SK-N-SH (cell line): Measurements from ENCODE around the gene MYH6. TPM values are rescaled to one million over a fixed set of nuclear protein-coding genes. Genes with fewer than 3 reads are reported as not detected.

Source experiments
- CTCF ChIA-PET: fragments of 300-600, 350-600 bp; formaldehyde crosslinking; extraction: SDS; loops from one replicate; lab custom pipeline; 2021; lab: Yijun Ruan, JAX
- POLR2A ChIA-PET: fragments of 350-600 bp; sonication (Branson Sonifier 250); formaldehyde crosslinking; extraction: SDS; loops from one replicate; lab custom pipeline; 2020; ENCODE audit warnings: antibody characterized with exemption, inconsistent platforms; lab: Yijun Ruan, JAX
- DNase-seq: peaks from one replicate; pipeline ENCODE4 v3.0.0; 2012
- H2AFZ ChIP-seq: fragments of 200-600 bp; sonication (generic); 2 replicates; pipeline ENCODE4 v1.8.1; 2016; ENCODE audit warnings: antibody characterized with exemption, mild to moderate bottlenecking, low read depth
- H3F3A ChIP-seq: fragments of 200-600 bp; sonication (generic); replicated peaks from 2 replicates; pipeline ENCODE3; 2016; ENCODE audit warnings: antibody characterized with exemption, mild to moderate bottlenecking; ENCODE audit not compliant: insufficient read depth
- H3K27ac ChIP-seq, 2 experiments: fragments of 200-500 bp in 1 of 2; fragments of 200-600 bp in 1 of 2; sonication (Bioruptor generic) in 1 of 2; sonication (generic), shearing (Covaris generic) in 1 of 2; 2 replicates each; pipeline versions ENCODE4 v1.5.1 to v1.6.1; 2014 to 2016; ENCODE audit warnings: low read depth in 2 of 2, inconsistent platforms in 1 of 2, low read length in 1 of 2, mild to moderate bottlenecking in 1 of 2, mixed read lengths in 1 of 2
- H3K27me3 ChIP-seq: fragments of 200-600 bp; sonication (generic), shearing (Covaris generic); 2 replicates; pipeline ENCODE4 v1.6.1; 2016; ENCODE audit warnings: mixed run types; ENCODE audit not compliant: insufficient read depth
- H3K36me3 ChIP-seq, 2 experiments: fragments of 200-500 bp in 1 of 2; fragments of 200-600 bp in 1 of 2; sonication (Bioruptor generic) in 1 of 2; sonication (generic) in 1 of 2; replicated peaks in 1 of 2; 2 replicates each; pipeline versions ENCODE3 to v1.5.1; 2014 to 2016; ENCODE audit warnings: low read length in 1 of 2, mild to moderate bottlenecking in 1 of 2; ENCODE audit not compliant: insufficient read depth in 2 of 2, control insufficient read depth in 1 of 2
- H3K4me1 ChIP-seq, 2 experiments: fragments of 200-500 bp in 1 of 2; fragments of 200-600 bp in 1 of 2; sonication (Bioruptor generic) in 1 of 2; sonication (generic), shearing (Covaris generic) in 1 of 2; 2 replicates each; pipeline versions ENCODE4 v1.5.1 to v1.6.1; 2014 to 2016; ENCODE audit warnings: low read depth in 1 of 2, low read length in 1 of 2, mixed run types in 1 of 2; ENCODE audit not compliant: insufficient read depth in 2 of 2, control insufficient read depth in 1 of 2
- H3K4me2 ChIP-seq: fragments of 200-600 bp; sonication (generic), shearing (Covaris generic); 2 replicates; pipeline ENCODE4 v1.6.1; 2017; ENCODE audit warnings: mixed run types
- H3K4me3 ChIP-seq, 2 experiments: fragments of 200-500 bp in 1 of 2; fragments of 200-600 bp in 1 of 2; sonication (Bioruptor generic) in 1 of 2; sonication (generic), shearing (Covaris generic) in 1 of 2; 2 replicates each; pipeline versions ENCODE4 v1.5.1 to v1.8.1; 2014 to 2016; ENCODE audit warnings: low read depth in 2 of 2, inconsistent platforms in 1 of 2, low read length in 1 of 2, mild to moderate bottlenecking in 1 of 2, mixed read lengths in 1 of 2, moderate library complexity in 1 of 2
- H3K79me2 ChIP-seq: fragments of 200-600 bp; sonication (generic); 2 replicates; pipeline ENCODE4 v1.8.1; 2017; ENCODE audit warnings: mild to moderate bottlenecking; ENCODE audit not compliant: insufficient read depth
- H3K9ac ChIP-seq: fragments of 200-600 bp; sonication (generic); 2 replicates; pipeline ENCODE4 v1.6.1; 2017; ENCODE audit warnings: mixed run types
- H3K9me2 ChIP-seq: fragments of 200-600 bp; sonication (generic); 2 replicates; pipeline ENCODE4 v1.6.1; 2017; ENCODE audit warnings: mixed run types
- H3K9me3 ChIP-seq: fragments of 200-600 bp; sonication (generic); 2 replicates; pipeline ENCODE4 v1.6.1; 2017; ENCODE audit warnings: mixed run types, mild to moderate bottlenecking, moderate library complexity
- H4K20me1 ChIP-seq: fragments of 200-600 bp; sonication (generic); 2 replicates; pipeline ENCODE4 v1.6.1; 2017; ENCODE audit warnings: mild to moderate bottlenecking, mixed run types; ENCODE audit not compliant: insufficient read depth
- ELF1 ChIP-seq: IDR thresholded peaks from 2 replicates; pipeline ENCODE4 v1.4.0; 2012
- EZH2phosphoT487 ChIP-seq: fragments of 200-600 bp; sonication (generic); IDR thresholded peaks from 2 replicates; pipeline ENCODE4 v1.6.1; 2017; ENCODE audit warnings: low read depth, mixed run types, mild to moderate bottlenecking, antibody characterized with exemption, moderate library complexity, borderline replicate concordance
- FOSL2 ChIP-seq: IDR thresholded peaks from 2 replicates; pipeline ENCODE4 v1.4.0; 2012; ENCODE audit warnings: low read depth, mild to moderate bottlenecking, moderate library complexity, borderline replicate concordance
- GATA2 ChIP-seq: sonication (generic); formaldehyde crosslinking; IDR thresholded peaks from 2 replicates; pipeline ENCODE4 v1.5.0; 2020; ENCODE audit warnings: mild to moderate bottlenecking, missing genetic modification reagents
- JUND ChIP-seq: IDR thresholded peaks from 2 replicates; pipeline ENCODE4 v1.4.0; 2012
- MAX ChIP-seq: IDR thresholded peaks from 2 replicates; pipeline ENCODE4 v1.4.0; 2012; ENCODE audit warnings: low read depth
- NFIC ChIP-seq: IDR thresholded peaks from 2 replicates; pipeline ENCODE4 v1.4.0; 2012; ENCODE audit warnings: borderline replicate concordance
- POLR2AphosphoS5 ChIP-seq: IDR thresholded peaks from 2 replicates; pipeline ENCODE4 v1.6.1; 2012; ENCODE audit warnings: low read depth, low read length
- RAD21 ChIP-seq: IDR thresholded peaks from 2 replicates; pipeline ENCODE4 v1.6.1; 2012; ENCODE audit warnings: mild to moderate bottlenecking, low read length
- RXRA ChIP-seq: IDR thresholded peaks from 2 replicates; pipeline ENCODE4 v1.4.0; 2012; ENCODE audit warnings: low read depth, mild to moderate bottlenecking, borderline replicate concordance
- TAF1 ChIP-seq: IDR thresholded peaks from 2 replicates; pipeline ENCODE4 v1.6.1; 2012; ENCODE audit warnings: low read depth, mild to moderate bottlenecking, low read length, moderate library complexity, borderline replicate concordance
- TEAD4 ChIP-seq: IDR thresholded peaks from 2 replicates; pipeline ENCODE4 v1.4.0; 2012; ENCODE audit warnings: mild to moderate bottlenecking, borderline replicate concordance; ENCODE audit not compliant: insufficient read depth
- USF2 ChIP-seq: fragments of 150-350 bp; IDR thresholded peaks from 2 replicates; pipeline ENCODE4 v1.6.1; 2017; ENCODE audit warnings: antibody characterized with exemption, low read length, low read depth, borderline replicate concordance
- YY1 ChIP-seq: IDR thresholded peaks from 2 replicates; pipeline ENCODE4 v1.4.0; 2012; ENCODE audit warnings: low read depth, mild to moderate bottlenecking
- WGBS: methylation state at CpG from one replicate; pipeline ENCODE4 v1.1.6; 2017; ENCODE audit warnings: low lambda C conversion rate; 5-methylcytosine and 5-hydroxymethylcytosine counted together
- polyA plus RNA-seq, 3 experiments: library from polyadenylated mRNA; depleted of rRNA; stranded (reverse); fragments of >200 nt; gene quantifications; 2 replicates each; pipeline ENCODE4 v1.2.3, GENCODE V29; 2012
- TF ChIP-seq, protein P1 (sequence below): fragments of 150-350 bp; IDR thresholded peaks from 2 replicates; pipeline ENCODE4 v1.6.1; 2016; ENCODE audit warnings: mild to moderate bottlenecking, low read depth, low read length
- TF ChIP-seq, protein P2 (sequence below): IDR thresholded peaks from 2 replicates; pipeline ENCODE4; 2012

MYH6 gene
- polyA plus RNA-seq, 1 of the 3 experiments (the other 2 are of a cell fraction): not detected

DNA sequence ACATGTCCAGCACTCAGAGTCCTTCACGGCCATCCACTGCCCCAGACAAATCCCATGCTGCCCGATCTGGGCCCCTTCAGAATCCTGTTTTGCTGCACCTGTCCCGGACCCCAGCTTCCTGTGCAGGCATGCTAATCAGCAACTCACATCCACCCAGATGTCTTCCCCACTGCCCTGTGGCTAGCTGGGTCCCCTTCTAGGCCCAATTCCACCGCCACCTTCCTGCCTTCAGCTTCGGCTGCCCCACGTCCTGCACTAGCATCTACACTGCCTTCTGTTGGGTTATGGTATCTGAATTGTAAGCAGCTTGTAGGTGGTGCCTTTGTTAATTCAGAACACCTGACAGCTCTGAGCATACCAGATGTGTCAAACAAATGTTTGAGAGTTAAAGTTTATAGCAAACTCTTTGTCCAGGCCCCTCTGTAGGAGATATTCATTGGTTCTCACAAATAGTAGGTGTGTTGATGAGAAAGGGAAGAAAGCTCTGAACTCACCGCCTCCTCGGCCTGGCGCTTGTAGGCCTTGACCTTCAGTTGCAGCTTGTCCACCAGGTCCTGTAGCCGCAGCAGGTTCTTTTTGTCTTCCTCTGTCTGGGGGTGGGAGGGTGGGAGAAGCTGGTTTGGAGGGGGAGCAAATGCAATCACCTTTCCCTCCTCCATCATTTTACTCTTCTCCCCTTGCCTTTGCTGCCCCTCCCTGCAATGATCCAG, 25.2 kb downstream of the MYH6 start:
- CTCF ChIA-PET: interaction anchor here (1.1 to 8.2 kb wide), 7 partner anchors 13 to 118 kb away, joined by 3 to 179 read pairs (median 4); partner anchors contain the start of gene PABPN1
- no peak overlapping the region for H2AFZ ChIP-seq

GRCh38 chr14:23382276-23382675, 25.8 kb downstream of the MYH6 start:
- H3K4me2 ChIP-seq: no peak overlapping the region
- H3F3A ChIP-seq: no peaks in the 10 kb centered on the region
- H3K4me3 ChIP-seq: no peak overlapping the region
- CTCF ChIA-PET: interaction anchor here (1.1 to 8.2 kb wide), 6 partner anchors 13 to 87 kb away, joined by 3 to 179 read pairs (median 5); partner anchors contain the start of gene PABPN1
- peaks cover 0 to 3% of the 10 kb centered on the region in 2 experiments; a peak in 1 of 4 replicates for H3K4me1 ChIP-seq
- 68% methylated on average over 6 of the region's 6 CpGs for WGBS
- H3K9ac ChIP-seq: no peak overlapping the region
- no peak overlapping the region for H3K27ac ChIP-seq
- H3K9me2 ChIP-seq: no peaks in the 10 kb centered on the region
- no peak overlapping the region for H2AFZ ChIP-seq
- no peaks in the 10 kb centered on the region for H3K79me2 ChIP-seq
- no peaks in the 10 kb centered on the region for H3K9me3 ChIP-seq
- TF ChIP-seq TEAD4: no peak
- no peak for TF ChIP-seq JUND
- no peak for TF ChIP-seq YY1
- no peak for TF ChIP-seq GATA2
- TF ChIP-seq, protein P1, sequence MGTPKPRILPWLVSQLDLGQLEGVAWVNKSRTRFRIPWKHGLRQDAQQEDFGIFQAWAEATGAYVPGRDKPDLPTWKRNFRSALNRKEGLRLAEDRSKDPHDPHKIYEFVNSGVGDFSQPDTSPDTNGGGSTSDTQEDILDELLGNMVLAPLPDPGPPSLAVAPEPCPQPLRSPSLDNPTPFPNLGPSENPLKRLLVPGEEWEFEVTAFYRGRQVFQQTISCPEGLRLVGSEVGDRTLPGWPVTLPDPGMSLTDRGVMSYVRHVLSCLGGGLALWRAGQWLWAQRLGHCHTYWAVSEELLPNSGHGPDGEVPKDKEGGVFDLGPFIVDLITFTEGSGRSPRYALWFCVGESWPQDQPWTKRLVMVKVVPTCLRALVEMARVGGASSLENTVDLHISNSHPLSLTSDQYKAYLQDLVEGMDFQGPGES: no peak
- no peak for TF ChIP-seq USF2
- POLR2A ChIA-PET: interaction anchor here (0.5 kb wide), 1 partner anchor 113 kb away, joined by 3 read pairs; no protein-coding TSS in a partner anchor
- H4K20me1 ChIP-seq: no peaks in the 10 kb centered on the region
- no peaks in the 10 kb centered on the region for H3K36me3 ChIP-seq
- no peak for DNase-seq
- peaks cover 8% of the 10 kb centered on the region for H3K27me3 ChIP-seq

More for the DNA sequence above, 25.2 kb downstream of the MYH6 start:
- H3K4me3 ChIP-seq: no peak overlapping the region
- no peaks in the 10 kb centered on the region for H3F3A ChIP-seq
- H3K9ac ChIP-seq: no peak overlapping the region
- no peaks in the 10 kb centered on the region for H3K79me2 ChIP-seq
- H3K9me2 ChIP-seq: no peaks in the 10 kb centered on the region
- DNase-seq: no peak
- H4K20me1 ChIP-seq: no peaks in the 10 kb centered on the region
- H3K4me1 ChIP-seq: peaks cover 0 to 3% of the 10 kb centered on the region in 2 experiments; a peak in 1 of 4 replicates
- TF ChIP-seq RXRA (no peak), EZH2phosphoT487 (no peak), RAD21 (no peak), ELF1 (no peak), FOSL2 (no peak), POLR2AphosphoS5 (no peak), GATA2 (no peak), NFIC (no peak), MAX (no peak), TAF1 (no peak)
- TF ChIP-seq, protein P2, sequence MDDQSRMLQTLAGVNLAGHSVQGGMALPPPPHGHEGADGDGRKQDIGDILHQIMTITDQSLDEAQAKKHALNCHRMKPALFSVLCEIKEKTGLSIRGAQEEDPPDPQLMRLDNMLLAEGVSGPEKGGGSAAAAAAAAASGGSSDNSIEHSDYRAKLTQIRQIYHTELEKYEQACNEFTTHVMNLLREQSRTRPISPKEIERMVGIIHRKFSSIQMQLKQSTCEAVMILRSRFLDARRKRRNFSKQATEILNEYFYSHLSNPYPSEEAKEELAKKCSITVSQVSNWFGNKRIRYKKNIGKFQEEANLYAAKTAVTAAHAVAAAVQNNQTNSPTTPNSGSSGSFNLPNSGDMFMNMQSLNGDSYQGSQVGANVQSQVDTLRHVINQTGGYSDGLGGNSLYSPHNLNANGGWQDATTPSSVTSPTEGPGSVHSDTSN: no peak
- H3K9me3 ChIP-seq: no peaks in the 10 kb centered on the region
- WGBS: 34% methylated on average over 10 of the region's 10 CpGs
- POLR2A ChIA-PET: interaction anchor here (0.5 kb wide), 1 partner anchor 113 kb away, joined by 3 read pairs; no protein-coding TSS in a partner anchor
- peaks cover 8% of the 10 kb centered on the region for H3K27me3 ChIP-seq
- H3K36me3 ChIP-seq: no peaks in the 10 kb centered on the region
- H3K27ac ChIP-seq: no peak overlapping the region
- H3K4me2 ChIP-seq: no peak overlapping the region
